Fibroblast of lung (primary cell): Measurements from ENCODE around the gene DOCK3. TPM values are rescaled to one million over a fixed set of nuclear protein-coding genes. Genes with fewer than 3 reads are reported as not detected.

Source experiments
- DNase-seq, 2 donors: peaks; one replicate each; pipeline versions ENCODE4 v3.0.0 to v3.0.0-alpha.2; 2010; ENCODE audit warnings: low read depth in 2 of 2
- H2AFZ ChIP-seq: 2 replicates; pipeline ENCODE4 v1.5.1; 2012; ENCODE audit warnings: low read length, control low read depth, inconsistent platforms
- H3K27ac ChIP-seq: 2 replicates; pipeline ENCODE4 v1.5.1; 2011; ENCODE audit warnings: low read length, control low read depth; ENCODE audit not compliant: insufficient read depth
- H3K27me3 ChIP-seq: 2 replicates; pipeline ENCODE4 v1.5.1; 2011; ENCODE audit warnings: mild to moderate bottlenecking, low read length; ENCODE audit not compliant: control insufficient read depth, insufficient read depth
- H3K36me3 ChIP-seq: 2 replicates; pipeline ENCODE4 v1.5.1; 2011; ENCODE audit warnings: low read length; ENCODE audit not compliant: control insufficient read depth, insufficient read depth
- H3K4me1 ChIP-seq: 2 replicates; pipeline ENCODE4 v1.5.1; 2011; ENCODE audit warnings: low read length; ENCODE audit not compliant: control insufficient read depth, insufficient read depth; ENCODE audit errors: extremely low read depth
- H3K4me2 ChIP-seq: 2 replicates; pipeline ENCODE4 v1.5.1; 2011; ENCODE audit warnings: low read length, control low read depth; ENCODE audit not compliant: insufficient read depth; ENCODE audit errors: extremely low read depth
- H3K4me3 ChIP-seq, 4 experiments: fragments of 200-600 bp in 1 of 4; sonication (generic) in 1 of 4; replicated peaks in 1 of 4; 2 replicates each; pipeline ENCODE4 v1.5.1; 2011 to 2016; ENCODE audit warnings: low read length in 4 of 4, low read depth in 3 of 4, mild to moderate bottlenecking in 3 of 4, control low read depth in 2 of 4, inconsistent platforms in 1 of 4, mixed read lengths in 1 of 4; ENCODE audit not compliant: insufficient read depth in 1 of 4; ENCODE audit errors: control extremely low read depth in 1 of 4
- H3K79me2 ChIP-seq: 2 replicates; pipeline ENCODE4 v1.5.1; 2012; ENCODE audit warnings: mild to moderate bottlenecking, low read length, inconsistent platforms; ENCODE audit not compliant: control insufficient read depth, insufficient read depth
- H3K9ac ChIP-seq: 2 replicates; pipeline ENCODE4 v1.5.1; 2011; ENCODE audit warnings: mild to moderate bottlenecking, low read length, control low read depth; ENCODE audit not compliant: insufficient read depth
- H3K9me3 ChIP-seq: 2 replicates; pipeline ENCODE4 v1.5.1; 2012; ENCODE audit warnings: low read depth, low read length; ENCODE audit not compliant: control insufficient read depth, insufficient read depth
- H4K20me1 ChIP-seq: 2 replicates; pipeline ENCODE4 v1.5.1; 2011; ENCODE audit warnings: low read length; ENCODE audit not compliant: control insufficient read depth, insufficient read depth; ENCODE audit errors: extremely low read depth
- CTCF ChIP-seq, 2 donors: IDR thresholded peaks in 1 of 2; conservative IDR thresholded peaks in 1 of 2; 1 replicate in 1 of 2; 2 replicates in 1 of 2; pipeline ENCODE4 v1.5.1; 2011 to 2012; ENCODE audit warnings: low read length in 2 of 2, control low read depth in 1 of 2, inconsistent platforms in 1 of 2, low read depth in 1 of 2, mild to moderate bottlenecking in 1 of 2
- EZH2 ChIP-seq: IDR thresholded peaks from 2 replicates; pipeline ENCODE4 v1.5.1; 2012; ENCODE audit warnings: low read length, control low read depth, mild to moderate bottlenecking; ENCODE audit errors: missing control alignments
- polyA plus RNA-seq, 2 donors: library from polyadenylated mRNA; depleted of rRNA in 1 of 2; stranded (reverse) in 1 of 2; unstranded in 1 of 2; fragments of >200 nt; gene quantifications; 2 replicates each; pipeline ENCODE4 v1.2.1, GENCODE V29; 2011 to 2012; ENCODE audit warnings: missing spikeins in 1 of 2
- total RNA-seq: library from RNA; depleted of rRNA; stranded (reverse); fragments of >200 nt; gene quantifications from 2 replicates; pipeline ENCODE4 v1.2.1, GENCODE V29; 2014

The DOCK3 gene
- total and polyA plus RNA-seq, 2 donors (not counting 1 experiment from before 2014, with no cell fraction given), result 0.07 to 0.17 TPM

- H3K4me1 ChIP-seq, result no peaks in the 10 kb centered on the region
- H3K4me3 ChIP-seq, result no peak overlapping the region
- H2AFZ ChIP-seq, result no peak overlapping the region
- no peak overlapping the region for H3K4me2 ChIP-seq
- H3K36me3 ChIP-seq, result no peaks in the 10 kb centered on the region
- H3K27me3 ChIP-seq, result no peaks in the 10 kb centered on the region
- H3K9me3 ChIP-seq, result no peaks in the 10 kb centered on the region
- no peak for DNase-seq
- TF ChIP-seq CTCF (conservative IDR thresholded peaks at IDR 0.05 in 1 of 2, IDR thresholded peaks at IDR 0.05 in 1 of 2; ENCODE audit: low read depth in 1 of 2, low read length in 2 of 2) (no peak), EZH2 (no peak)
- no peaks in the 10 kb centered on the region for H3K79me2 ChIP-seq
- no peak overlapping the region for H3K27ac ChIP-seq
- H4K20me1 ChIP-seq, result no peaks in the 10 kb centered on the region
- no peak overlapping the region for H3K9ac ChIP-seq
These were observed 596.4 kb downstream of the DOCK3 start for GRCh38 chr3:51271172-51271571.

GRCh38 chr3:51274052-51274451 lies 599.3 kb downstream of the DOCK3 start:
- Histone ChIP-seq H3K27me3 (no peaks in the 10 kb centered on the region), H3K4me1 (no peaks in the 10 kb centered on the region), H3K4me3 (no peak overlapping the region), H3K9me3 (no peaks in the 10 kb centered on the region), H3K9ac (no peak overlapping the region), H2AFZ (no peak overlapping the region), H3K4me2 (no peak overlapping the region), H4K20me1 (no peaks in the 10 kb centered on the region), H3K36me3 (no peaks in the 10 kb centered on the region), H3K79me2 (no peaks in the 10 kb centered on the region), H3K27ac (no peak overlapping the region)
- no peak for TF ChIP-seq EZH2
- no peak for TF ChIP-seq CTCF (conservative IDR thresholded peaks at IDR 0.05 in 1 of 2, IDR thresholded peaks at IDR 0.05 in 1 of 2; ENCODE audit: low read depth in 1 of 2, low read length in 2 of 2)
- DNase-seq, result no peak

- TF ChIP-seq EZH2 (no peak), CTCF (conservative IDR thresholded peaks at IDR 0.05 in 1 of 2, IDR thresholded peaks at IDR 0.05 in 1 of 2; ENCODE audit: low read depth in 1 of 2, low read length in 2 of 2) (no peak)
- H3K79me2 ChIP-seq, result no peaks in the 10 kb centered on the region
These were observed 600.5 kb downstream of the DOCK3 start for GRCh38 chr3:51275111-51275805.

More at GRCh38 chr3:51275111-51275805, 600.5 kb downstream of the DOCK3 start:
- no peak overlapping the region for H3K4me3 ChIP-seq
- no peak overlapping the region for H3K9ac ChIP-seq
- H3K4me2 ChIP-seq, result no peak overlapping the region
- no peak for DNase-seq
- no peaks in the 10 kb centered on the region for H3K4me1 ChIP-seq
- H3K9me3 ChIP-seq, result no peaks in the 10 kb centered on the region
- H2AFZ ChIP-seq, result no peak overlapping the region
- no peaks in the 10 kb centered on the region for H3K36me3 ChIP-seq
- H4K20me1 ChIP-seq, result no peaks in the 10 kb centered on the region
- H3K27ac ChIP-seq, result no peak overlapping the region
- no peaks in the 10 kb centered on the region for H3K27me3 ChIP-seq
